HG03575 (cell line): Measurements from ENCODE around the gene ADAMTS17.
"Not testable (repeated sequence)": the region's sequence is repeated elsewhere in the genome, so short reads cannot be mapped to it uniquely, and the experiment has no call there.

Source experiments
- ATAC-seq: cut with Tn5 transposase; IDR thresholded peaks from one replicate; pipeline ENCODE4 v1.9.1; 2021; ENCODE audit not compliant: unreplicated experiment, insufficient number of reproducible peaks, low FRiP score; ENCODE audit errors: extremely low read depth

Gene ADAMTS17

DNA sequence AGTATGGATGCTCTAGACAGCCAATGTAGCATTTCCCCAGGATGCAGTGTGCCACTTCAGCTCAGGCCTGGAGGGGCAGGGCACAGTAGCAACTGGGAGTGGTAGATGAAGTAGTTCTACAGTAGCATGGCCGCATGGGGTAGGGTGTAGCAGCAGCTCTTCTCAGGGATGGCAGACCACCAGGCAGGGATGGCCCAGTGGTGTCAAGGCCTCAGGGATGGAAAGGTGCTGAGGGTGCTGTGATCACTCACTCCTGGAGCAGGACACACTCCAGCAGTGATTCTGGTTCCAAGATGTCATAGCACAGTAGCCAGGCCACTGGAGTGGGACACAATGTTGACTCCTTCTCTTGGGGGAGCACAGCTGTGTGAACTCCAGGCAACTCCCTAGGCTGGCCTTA, 397.6 kb downstream of the ADAMTS17 start:
- ATAC-seq, result no peak

DNA sequence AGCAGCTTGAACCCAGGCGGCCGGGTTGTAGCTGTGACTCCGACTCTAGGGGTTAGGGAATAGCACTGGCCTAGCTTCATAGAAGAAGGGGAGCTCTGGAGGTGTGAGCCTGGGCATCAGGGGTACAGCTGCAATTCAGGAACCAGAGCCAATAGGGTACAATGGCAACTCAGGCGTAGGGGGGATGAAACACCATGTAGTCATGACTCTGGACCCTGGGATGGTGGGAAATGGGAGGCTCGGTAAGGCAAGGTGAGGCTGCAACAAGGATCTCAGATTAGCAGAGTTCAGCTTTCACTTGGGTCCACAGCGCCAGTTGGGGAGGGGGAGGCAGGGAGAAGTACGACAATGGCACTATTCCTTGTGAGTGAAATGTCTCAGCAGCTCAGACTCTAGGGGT, 398.3 kb downstream of the ADAMTS17 start:
- no peak for ATAC-seq

DNA sequence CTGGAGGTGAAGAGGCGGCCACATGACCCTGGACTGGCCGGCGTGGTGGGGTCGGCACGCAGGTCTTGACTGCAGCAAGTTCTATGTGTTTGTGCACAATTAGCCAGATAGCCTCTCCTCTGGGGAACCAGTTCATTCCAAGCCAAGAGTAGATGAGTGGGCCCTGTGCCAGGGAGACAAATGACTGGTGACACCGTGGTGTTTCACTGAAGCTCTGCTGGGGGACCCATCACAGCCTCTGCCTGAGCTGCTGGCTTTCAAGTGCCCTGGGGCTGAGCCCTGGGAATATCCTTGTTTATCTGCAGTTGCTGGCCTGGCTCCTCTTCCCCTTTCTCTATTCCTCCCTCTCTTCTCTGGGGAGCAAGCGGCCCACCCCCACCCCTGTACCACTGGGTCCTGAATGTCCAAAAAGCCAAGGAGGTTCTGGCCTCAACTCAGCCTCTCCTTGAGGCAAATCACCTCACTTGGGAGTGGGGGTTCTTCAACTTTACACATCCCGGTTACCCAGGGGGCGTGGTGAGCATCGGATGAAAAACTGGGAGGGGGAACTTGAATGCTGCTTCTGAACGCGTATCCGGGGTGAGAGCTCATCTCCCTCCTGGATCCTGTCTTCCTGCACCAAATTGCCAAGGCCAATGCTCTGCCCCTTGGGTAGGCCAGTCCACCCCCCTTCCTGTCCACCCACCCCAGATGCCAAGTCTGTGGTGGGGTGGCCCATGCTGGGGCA, 408.9 kb downstream of the ADAMTS17 start:
- ATAC-seq, result no peak

DNA sequence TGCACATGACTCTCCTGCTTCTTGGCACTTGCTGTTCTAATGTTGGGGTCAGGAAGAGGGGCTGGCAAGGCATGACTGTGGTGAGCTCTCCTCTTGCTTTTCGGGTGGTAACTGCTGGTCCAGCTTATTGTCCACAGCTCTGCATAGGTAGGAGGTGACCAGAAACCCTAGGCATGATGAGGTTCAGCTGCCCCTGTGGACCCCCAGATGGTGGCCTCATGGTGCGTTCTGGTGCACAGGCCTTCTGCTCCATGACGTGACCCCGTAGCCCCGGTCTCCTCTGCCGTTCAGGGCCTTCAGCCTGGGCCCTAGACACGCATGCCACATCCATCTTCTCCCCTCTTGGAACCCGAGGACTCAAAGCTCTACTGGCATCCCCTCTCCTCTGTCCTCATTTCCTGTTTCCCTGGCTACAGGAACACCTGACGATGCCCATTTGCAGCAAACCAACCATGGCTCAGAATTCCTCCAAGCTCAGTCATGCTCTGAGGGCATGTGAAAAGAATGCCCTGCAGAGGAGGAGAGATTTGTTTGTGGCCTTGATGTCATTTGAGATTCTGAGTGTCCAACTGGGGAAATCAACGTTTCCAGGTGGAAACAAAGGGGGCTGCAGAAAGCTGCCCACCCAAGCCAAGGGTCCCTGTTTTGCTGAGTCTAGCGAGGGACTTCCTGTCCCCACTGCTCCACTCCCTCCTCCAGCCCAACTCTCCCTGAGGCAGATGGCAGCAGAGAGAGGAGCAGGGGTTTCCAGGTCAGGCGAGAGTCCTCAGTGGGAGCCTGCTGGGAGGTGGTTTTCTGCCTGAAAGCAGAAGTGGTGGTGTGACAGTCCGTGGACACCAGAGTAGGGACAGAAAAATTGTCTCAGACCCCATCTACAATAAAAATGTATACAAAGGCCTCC, 409.8 kb downstream of the ADAMTS17 start:
- no peak for ATAC-seq

DNA sequence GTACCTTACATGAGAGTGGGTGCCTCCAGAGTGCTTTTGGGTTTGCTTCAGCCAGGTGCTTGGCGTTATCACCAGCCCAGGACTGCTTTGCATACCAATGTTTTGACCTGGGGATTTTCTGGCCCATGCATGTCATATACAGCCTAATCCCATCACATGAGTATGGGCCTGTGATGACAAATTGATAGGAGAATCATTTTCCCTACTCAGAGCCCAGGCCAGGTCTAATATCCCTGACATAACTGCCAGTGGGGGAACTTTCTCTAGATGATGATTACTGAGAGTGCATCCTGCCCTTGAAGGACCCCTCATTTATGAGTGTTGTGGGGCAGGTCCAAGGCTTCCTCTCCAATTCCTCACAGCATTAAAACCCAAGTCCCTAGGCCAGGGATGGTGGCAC, 411.1 kb downstream of the ADAMTS17 start:
- ATAC-seq, result no peak

DNA sequence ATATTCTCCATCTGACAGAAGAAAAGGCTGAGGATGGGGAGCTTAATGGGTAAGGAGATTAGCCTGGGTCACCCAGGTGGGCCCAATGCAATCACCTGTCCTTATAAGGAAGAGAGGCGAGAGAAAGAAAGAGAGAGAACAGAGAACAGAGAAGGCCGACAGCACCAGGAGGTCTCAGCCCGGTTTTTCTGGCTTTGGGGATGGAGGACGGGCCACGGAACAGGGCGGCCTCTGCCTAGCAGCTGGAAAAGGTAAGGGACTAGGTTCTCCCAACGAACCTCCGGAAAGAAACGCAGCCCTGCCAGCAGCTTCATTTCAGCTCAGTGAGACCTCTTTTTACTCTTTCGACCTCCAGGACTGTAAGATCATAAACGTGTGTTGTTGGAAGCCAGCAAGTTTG, 412.5 kb downstream of the ADAMTS17 start:
- no peak for ATAC-seq

DNA sequence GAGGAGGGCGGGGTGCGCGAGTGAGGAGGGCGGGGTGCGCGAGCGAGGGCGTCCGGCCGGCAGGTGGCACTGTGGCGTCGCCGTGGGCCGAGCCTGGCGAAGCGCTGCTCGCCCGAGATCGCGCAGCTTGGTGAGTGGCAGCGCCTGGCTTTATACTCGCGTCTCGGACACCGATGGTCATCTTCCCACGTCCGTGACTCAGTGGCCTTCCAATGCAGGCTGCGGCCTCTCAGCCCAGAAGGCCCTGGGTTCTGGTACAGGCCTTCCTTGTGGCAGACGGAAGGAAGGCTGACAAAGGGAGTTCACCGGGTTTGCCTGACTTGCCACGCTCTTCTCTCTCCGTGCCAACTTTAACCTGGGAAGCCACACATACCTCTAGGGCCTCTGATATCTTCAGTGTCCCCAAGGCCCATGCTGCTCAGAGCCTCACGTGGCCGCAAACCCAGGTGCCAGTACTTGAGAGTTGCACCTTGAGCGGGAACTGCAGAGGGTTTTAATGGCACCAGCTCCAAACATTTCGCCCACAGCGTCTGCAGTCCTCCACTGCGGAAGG, 413.3 kb downstream of the ADAMTS17 start:
- ATAC-seq, result no peak

DNA sequence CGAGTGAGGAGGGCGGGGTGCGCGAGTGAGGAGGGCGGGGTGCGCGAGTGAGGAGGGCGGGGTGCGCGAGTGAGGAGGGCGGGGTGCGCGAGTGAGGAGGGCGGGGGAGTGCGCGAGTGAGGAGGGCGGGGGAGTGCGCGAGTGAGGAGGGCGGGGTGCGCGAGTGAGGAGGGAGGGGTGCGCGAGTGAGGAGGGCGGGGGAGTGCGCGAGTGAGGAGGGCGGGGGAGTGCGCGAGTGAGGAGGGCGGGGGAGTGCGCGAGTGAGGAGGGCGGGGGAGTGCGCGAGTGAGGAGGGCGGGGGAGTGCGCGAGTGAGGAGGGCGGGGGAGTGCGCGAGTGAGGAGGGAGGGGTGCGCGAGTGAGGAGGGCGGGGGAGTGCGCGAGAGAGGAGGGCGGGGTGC, 415.2 kb downstream of the ADAMTS17 start:
- ATAC-seq, result not testable (repeated sequence)

DNA sequence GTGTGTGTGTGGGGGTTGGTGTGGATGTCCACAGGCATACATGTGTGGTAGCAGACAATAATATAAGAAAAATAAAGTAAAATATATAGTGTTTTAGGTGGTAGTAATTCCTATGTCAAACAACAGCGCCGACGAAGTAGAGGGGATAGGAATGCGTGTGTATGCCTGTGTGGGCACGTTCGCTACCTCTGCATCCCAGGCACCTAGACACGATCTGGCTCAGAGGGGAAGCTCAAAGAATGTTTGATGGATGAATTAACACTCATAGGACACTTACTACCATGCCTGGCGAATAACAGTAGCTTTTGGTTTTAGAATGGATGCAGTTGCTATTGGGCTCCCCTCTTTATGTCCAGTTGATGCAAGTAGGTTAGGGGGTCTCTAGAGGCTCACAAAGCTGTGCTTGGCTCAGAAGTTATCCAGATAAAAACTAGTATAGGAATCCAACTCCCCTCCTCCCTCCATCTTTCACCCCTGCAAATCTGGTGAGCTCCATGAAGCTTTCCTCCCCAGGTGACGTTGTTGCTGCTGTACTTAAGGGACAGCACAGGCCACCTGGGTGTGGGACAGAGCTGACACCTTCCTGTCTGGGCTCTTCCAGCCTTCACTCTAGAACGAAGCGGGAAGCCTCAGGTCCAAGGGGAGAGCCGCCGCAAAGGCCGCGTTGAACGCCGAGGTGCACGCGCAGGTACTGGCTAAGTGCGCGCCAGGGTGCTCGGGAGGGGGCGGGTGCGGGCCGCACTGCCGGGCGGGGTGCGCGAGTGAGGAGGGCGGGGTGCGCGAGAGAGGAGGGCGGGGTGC, 415.9 kb downstream of the ADAMTS17 start:
- ATAC-seq, result no peak

DNA sequence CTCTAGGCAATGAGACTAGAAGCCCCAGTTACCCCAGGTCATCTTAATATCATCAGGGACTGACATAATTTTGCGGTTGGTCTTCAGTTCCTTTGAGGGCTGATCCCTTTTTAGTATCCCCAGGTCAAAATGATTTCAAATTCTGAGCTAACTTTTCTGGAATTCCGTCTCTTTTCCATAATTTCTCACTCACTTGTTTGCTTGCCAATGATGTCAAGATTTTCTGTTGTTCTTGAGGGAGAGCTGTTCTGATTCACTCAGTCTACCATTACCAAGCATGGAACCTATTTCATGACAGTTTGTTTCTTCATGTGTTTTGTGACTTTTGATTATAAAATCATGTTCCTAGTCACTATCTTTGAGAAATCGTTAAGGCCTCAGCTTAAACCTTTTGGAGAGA, 418.1 kb downstream of the ADAMTS17 start:
- ATAC-seq, result no peak
